Measurements from ENCODE around the gene IDH3A.

DNA sequence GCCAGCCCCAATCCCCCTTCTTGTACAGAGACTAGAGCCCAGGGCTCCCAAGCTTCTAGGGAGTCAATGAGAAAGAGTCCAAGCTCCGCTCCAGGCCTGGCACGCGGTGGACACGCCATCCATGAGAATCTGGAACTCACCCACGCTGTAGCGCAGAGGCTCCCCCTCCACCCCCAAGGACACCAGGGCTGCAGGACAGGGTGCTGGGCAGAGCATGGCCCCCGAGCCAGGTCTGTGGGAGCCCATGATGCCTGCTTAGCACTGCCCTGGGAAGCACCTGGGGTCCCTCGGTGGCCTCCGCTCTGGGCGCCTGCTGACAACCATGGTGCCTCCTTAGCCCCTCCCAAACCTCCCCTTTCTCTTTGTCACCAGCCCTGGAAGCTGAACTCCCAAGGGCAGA lies 56.7 kb downstream of the IDH3A start:
- TF ChIP-seq, protein P1, sequence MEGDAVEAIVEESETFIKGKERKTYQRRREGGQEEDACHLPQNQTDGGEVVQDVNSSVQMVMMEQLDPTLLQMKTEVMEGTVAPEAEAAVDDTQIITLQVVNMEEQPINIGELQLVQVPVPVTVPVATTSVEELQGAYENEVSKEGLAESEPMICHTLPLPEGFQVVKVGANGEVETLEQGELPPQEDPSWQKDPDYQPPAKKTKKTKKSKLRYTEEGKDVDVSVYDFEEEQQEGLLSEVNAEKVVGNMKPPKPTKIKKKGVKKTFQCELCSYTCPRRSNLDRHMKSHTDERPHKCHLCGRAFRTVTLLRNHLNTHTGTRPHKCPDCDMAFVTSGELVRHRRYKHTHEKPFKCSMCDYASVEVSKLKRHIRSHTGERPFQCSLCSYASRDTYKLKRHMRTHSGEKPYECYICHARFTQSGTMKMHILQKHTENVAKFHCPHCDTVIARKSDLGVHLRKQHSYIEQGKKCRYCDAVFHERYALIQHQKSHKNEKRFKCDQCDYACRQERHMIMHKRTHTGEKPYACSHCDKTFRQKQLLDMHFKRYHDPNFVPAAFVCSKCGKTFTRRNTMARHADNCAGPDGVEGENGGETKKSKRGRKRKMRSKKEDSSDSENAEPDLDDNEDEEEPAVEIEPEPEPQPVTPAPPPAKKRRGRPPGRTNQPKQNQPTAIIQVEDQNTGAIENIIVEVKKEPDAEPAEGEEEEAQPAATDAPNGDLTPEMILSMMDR (conservative IDR thresholded peaks at IDR 0.05), result no peak
- TF ChIP-seq EZH2 (IDR thresholded peaks at IDR 0.05; ENCODE audit: low read depth), result no peak
